ENCODE measurements around the gene IDUA. TPM values are rescaled to one million over a fixed set of nuclear protein-coding genes. Genes with fewer than 3 reads are reported as not detected.

IDUA gene
- total and polyA plus RNA-seq, 2 of the 4 experiments (the other 2 are of a cell fraction), result 0.72 to 12.5 TPM

- WGBS, 2 experiments (ENCODE audit: extremely low coverage in 2 of 2, insufficient read length in 1 of 2), result 89% methylated on average over 24 of the region's 52 CpGs; no CpG with 5 or more reads in 1 of the 2 experiments
- no peak overlapping the region for H3K4me2 ChIP-seq (ENCODE audit: low read depth, low read length)
- H4K8ac ChIP-seq (ENCODE audit: low read depth in 2 of 2, low read length in 2 of 2), result no peak overlapping the region
- H2BK5ac ChIP-seq (ENCODE audit: low read depth, low read length, poor library complexity, severe bottlenecking), result no peak overlapping the region
- no peak overlapping the region for H4K91ac ChIP-seq (ENCODE audit: insufficient read depth, low read depth, low read length)
- no peak overlapping the region for H2AK5ac ChIP-seq (ENCODE audit: low read depth, low read length)
- H4K5ac ChIP-seq (ENCODE audit: low read depth, low read length), result no peak overlapping the region
- H2BK15ac ChIP-seq (ENCODE audit: low read depth, low read length), result no peak overlapping the region
- no peak overlapping the region for H3K9ac ChIP-seq (ENCODE audit: low read depth, low read length)
- no peaks in the 10 kb centered on the region for H3K9me3 ChIP-seq (ENCODE audit: control insufficient read depth, insufficient read depth, low read length)
- no peak overlapping the region for H3K4me3 ChIP-seq (ENCODE audit: insufficient read depth, low read depth, low read length)
- no peak overlapping the region for H2BK120ac ChIP-seq (ENCODE audit: low read depth, low read length)
- H3K27ac ChIP-seq (ENCODE audit: insufficient read depth, low read length), result no peak overlapping the region
- H3K36me3 ChIP-seq (ENCODE audit: control insufficient read depth, insufficient read depth, low read length), result peaks cover 62% of the 10 kb centered on the region
- dilution Hi-C loops (cut with HindIII; ENCODE audit: low sequenced_read_pairs, unreplicated experiment), result no loop called here
- H3K14ac ChIP-seq (replicated peaks; ENCODE audit: low read depth, low read length), result no peak overlapping the region
- in situ Hi-C loops (cut with MboI; ENCODE audit: low sequenced_read_pairs), result no loop called here
- H3K23ac ChIP-seq (ENCODE audit: low read depth, low read length), result no peak overlapping the region
- no peak overlapping the region for H3K4ac ChIP-seq (ENCODE audit: low read depth, low read length)
- DNase-seq, result no peak
- no peaks in the 10 kb centered on the region for H3K27me3 ChIP-seq (ENCODE audit: control insufficient read depth, insufficient read depth, low read length)
- no peak overlapping the region for H3K18ac ChIP-seq (ENCODE audit: low read depth, low read length)
- no peak overlapping the region for H2AFZ ChIP-seq (replicated peaks; ENCODE audit: low read length, poor library complexity)
- H4K20me1 ChIP-seq (ENCODE audit: insufficient read depth, low read length), result no peaks in the 10 kb centered on the region; the same call in 1 of the 2 replicates
- H3K4me1 ChIP-seq (ENCODE audit: control insufficient read depth, insufficient read depth, low read length), result no peaks in the 10 kb centered on the region
- H2AK9ac ChIP-seq (replicated peaks; ENCODE audit: low read depth, low read length, poor library complexity), result peak overlapping the region; percentile 42
- no peak overlapping the region for H3K56ac ChIP-seq (ENCODE audit: extremely low read depth, insufficient read depth, low read length)
- no peak for TF ChIP-seq SMC3 (IDR thresholded peaks at IDR 0.05; ENCODE audit: low read depth, low read length)
- no peak for TF ChIP-seq USF2 (IDR thresholded peaks at IDR 0.05; ENCODE audit: low read depth, low read length)
- TF ChIP-seq, protein P1, sequence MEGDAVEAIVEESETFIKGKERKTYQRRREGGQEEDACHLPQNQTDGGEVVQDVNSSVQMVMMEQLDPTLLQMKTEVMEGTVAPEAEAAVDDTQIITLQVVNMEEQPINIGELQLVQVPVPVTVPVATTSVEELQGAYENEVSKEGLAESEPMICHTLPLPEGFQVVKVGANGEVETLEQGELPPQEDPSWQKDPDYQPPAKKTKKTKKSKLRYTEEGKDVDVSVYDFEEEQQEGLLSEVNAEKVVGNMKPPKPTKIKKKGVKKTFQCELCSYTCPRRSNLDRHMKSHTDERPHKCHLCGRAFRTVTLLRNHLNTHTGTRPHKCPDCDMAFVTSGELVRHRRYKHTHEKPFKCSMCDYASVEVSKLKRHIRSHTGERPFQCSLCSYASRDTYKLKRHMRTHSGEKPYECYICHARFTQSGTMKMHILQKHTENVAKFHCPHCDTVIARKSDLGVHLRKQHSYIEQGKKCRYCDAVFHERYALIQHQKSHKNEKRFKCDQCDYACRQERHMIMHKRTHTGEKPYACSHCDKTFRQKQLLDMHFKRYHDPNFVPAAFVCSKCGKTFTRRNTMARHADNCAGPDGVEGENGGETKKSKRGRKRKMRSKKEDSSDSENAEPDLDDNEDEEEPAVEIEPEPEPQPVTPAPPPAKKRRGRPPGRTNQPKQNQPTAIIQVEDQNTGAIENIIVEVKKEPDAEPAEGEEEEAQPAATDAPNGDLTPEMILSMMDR (conservative IDR thresholded peaks at IDR 0.05; ENCODE audit: low read depth, low read length), result no peak
- TF ChIP-seq RAD21 (IDR thresholded peaks at IDR 0.05; ENCODE audit: low read length), result no peak
- no peak for TF ChIP-seq ELK1 (IDR thresholded peaks at IDR 0.05; ENCODE audit: borderline replicate concordance, low read depth, low read length)
- TF ChIP-seq MAZ (IDR thresholded peaks at IDR 0.05; ENCODE audit: borderline replicate concordance, low read depth, low read length), result no peak
- TF ChIP-seq CHD1 (IDR thresholded peaks at IDR 0.05; ENCODE audit: low read depth, low read length), result no peak
- no peak for TF ChIP-seq RCOR1 (IDR thresholded peaks at IDR 0.05; ENCODE audit: insufficient replicate concordance, low read length)
- TF ChIP-seq BHLHE40 (IDR thresholded peaks at IDR 0.05; ENCODE audit: low read depth, low read length), result no peak
- no peak for TF ChIP-seq MXI1 (IDR thresholded peaks at IDR 0.05; ENCODE audit: borderline replicate concordance, low read depth, low read length)
- TF ChIP-seq FOS (IDR thresholded peaks at IDR 0.05; ENCODE audit: low read depth, low read length), result no peak
- TF ChIP-seq RFX5 (IDR thresholded peaks at IDR 0.05; ENCODE audit: low read depth, low read length), result no peak
- TF ChIP-seq POLR2A (IDR thresholded peaks at IDR 0.05; ENCODE audit: low read depth, low read length), result no peak
- CTCF ChIA-PET, result no interaction called here
- ATAC-seq (ENCODE audit: low read depth), result no peak
- no TSS peak for BruUV-seq (replicated peaks)
- no peak overlapping the region for H2BK20ac ChIP-seq (ENCODE audit: low read depth, low read length)
- intact Hi-C loops (cut with micrococcal nuclease), result no loop called here
- H3K9me1 ChIP-seq (ENCODE audit: insufficient read depth, low read length), result no peaks in the 10 kb centered on the region
- POLR2A ChIA-PET (ENCODE audit: unreplicated experiment), result no interaction called here
- H3K79me1 ChIP-seq (ENCODE audit: low read depth in 1 of 2, low read length in 2 of 2), result no peaks in the 10 kb centered on the region
Observed at GRCh38 chr4:961351-962230, 25.3 kb upstream of the IDUA start.
